ENCODE results near the gene RSPO4.

GRCh38 chr20:995170-995569 is 6.9 kb downstream of the RSPO4 start:
- TF ChIP-seq POLR2AphosphoS5 (IDR thresholded peaks at IDR 0.05; ENCODE audit: insufficient read depth, low read depth, low read length): no peak
- no peak for TF ChIP-seq CTCF (IDR thresholded peaks at IDR 0.05; ENCODE audit: extremely low read depth in 1 of 2, insufficient read depth in 1 of 2, low read depth in 1 of 2, low read length in 2 of 2)
- no peak for TF ChIP-seq POLR2A (IDR thresholded peaks at IDR 0.05; ENCODE audit: low read depth, low read length)
- TF ChIP-seq EZH2 (IDR thresholded peaks at IDR 0.05; ENCODE audit: borderline replicate concordance, low read depth, low read length, severe bottlenecking): no peak
- no peak for TF ChIP-seq MAX (IDR thresholded peaks at IDR 0.05; ENCODE audit: insufficient read depth, insufficient read length)
- TF ChIP-seq JUN (IDR thresholded peaks at IDR 0.05; ENCODE audit: borderline replicate concordance, insufficient read depth, insufficient read length, low read depth): no peak
- TF ChIP-seq FOS (IDR thresholded peaks at IDR 0.05; ENCODE audit: borderline replicate concordance, insufficient read depth, low read length): no peak
- TF ChIP-seq MYC (IDR thresholded peaks at IDR 0.05; ENCODE audit: low read depth, low read length): no peak
